Measurements from ENCODE around the gene PIGS.
A peak's percentile ranks its signal among the peaks of the same experiment; 100 is the strongest.

The PIGS gene

GRCh38 chr17:28550858-28551257 lies 20.5 kb downstream of the PIGS start:
- DNase-seq (ENCODE audit: low read depth): no peak

DNA sequence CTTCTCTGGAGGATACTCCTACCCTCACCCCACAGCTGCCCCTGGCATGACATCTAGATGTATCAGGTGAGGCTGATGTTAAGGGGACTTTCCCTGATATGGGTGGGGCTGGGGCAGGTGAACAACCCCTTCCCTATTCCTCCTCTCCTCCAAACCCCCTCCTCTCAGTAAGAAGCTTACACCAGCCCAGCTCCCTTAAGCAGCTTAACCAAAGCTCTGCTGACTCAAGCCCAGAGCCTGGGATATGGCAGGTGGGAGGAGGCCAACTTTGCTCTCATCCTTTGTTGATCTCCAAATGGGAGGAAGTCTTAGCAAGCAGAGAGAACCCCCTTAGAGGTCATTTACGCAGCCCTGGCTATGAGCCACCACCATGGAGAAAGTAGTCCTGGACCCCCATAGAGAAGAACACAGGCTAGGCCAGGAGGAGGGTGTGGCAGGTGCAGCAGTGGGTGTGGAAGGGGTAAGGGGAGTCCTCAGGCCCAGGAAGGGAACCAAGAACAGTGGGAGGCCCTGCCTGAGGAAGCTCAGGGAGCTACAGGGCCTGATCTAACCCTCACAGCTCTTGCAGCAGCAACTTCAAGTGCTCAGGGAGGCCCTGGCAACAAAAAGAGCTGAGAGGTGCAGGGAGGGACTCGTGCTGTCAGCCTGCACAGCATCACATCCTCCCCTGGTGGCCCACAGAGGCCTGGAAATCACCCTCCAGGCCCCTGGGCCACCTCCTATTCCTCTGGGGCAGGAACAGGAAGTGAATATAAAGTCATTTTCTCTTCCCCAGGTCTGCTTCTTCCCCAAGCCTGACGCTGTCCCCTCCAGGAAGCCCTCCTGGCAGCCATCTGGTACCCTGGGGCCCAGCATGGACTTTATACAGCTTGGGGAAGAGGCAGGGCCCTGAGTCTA lies 21.8 kb downstream of the PIGS start:
- DNase-seq (ENCODE audit: low read depth): peak; percentile 66

DNA sequence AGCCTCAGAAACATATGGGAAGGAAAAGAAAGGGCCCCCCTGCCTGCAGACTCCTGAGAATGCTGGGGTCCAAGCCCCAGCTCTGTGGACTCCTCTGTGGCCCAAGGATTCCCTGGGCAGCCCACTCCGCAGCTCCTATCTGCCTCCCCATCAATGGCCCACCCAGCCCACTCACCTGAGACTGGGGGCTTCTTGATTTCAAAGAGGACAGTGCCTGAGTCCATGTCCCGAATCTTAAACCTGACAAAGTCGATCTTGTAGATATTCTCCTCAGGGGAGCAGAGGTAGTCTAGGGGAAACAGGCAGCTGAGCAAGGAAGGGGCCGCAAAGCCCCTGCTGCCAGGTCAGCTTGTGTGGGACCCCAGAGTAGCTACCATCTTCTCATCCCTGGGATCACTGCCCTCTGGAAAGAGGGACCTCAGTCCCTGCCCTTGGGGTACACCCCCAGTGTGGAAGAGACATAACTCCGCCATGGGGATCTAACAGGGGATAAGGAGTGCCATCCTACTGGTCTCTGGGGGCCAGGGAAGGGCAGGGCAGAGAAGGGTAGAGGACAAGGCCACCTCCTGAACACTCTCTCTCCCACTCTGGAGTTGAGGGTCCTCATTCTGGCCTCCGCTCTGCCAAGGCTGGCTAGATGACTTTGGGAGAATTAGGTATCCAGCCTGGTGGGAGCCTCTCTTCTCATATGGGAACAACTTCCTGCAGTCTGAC lies 22.8 kb downstream of the PIGS start:
- no peak for DNase-seq (ENCODE audit: low read depth)

DNA sequence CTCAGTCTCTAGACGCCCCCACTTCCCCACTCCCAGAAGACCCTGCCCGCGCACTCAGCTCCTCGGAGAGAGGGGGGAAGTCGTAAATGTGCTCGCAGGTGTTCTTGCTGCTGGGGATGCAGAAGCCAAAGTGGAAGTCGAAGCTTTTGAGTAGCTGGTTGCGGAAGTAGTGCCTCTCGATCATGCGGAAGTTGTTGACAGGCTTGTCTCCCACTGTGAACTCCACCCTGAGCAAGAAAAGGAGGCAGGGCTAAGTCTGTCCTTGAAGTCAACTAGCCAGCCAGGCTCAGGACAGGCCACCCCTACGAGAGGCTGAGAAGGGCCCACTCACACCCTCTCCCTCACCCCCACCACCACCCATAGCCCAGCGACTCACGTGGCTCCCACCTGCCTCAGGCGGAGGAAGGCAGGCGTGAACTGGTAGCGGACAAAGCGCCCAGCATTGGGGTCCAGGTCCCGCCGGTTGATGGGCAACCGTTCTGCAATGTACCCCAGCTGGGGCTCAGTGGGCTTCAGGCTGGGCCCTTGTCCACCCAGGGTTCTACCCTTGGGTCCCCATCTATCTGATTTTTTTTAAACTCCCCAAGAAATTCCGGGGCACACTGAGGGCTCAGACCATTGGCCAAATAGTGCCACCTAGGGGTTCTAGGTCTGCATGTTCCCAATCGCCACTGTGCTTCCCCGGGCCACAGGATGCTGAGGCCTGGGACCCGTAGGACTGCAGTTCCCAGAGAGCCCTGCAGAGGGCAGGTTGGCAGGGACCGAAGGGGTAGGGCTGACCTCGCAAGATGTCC lies 23.5 kb downstream of the PIGS start:
- DNase-seq (ENCODE audit: low read depth): no peak

DNA sequence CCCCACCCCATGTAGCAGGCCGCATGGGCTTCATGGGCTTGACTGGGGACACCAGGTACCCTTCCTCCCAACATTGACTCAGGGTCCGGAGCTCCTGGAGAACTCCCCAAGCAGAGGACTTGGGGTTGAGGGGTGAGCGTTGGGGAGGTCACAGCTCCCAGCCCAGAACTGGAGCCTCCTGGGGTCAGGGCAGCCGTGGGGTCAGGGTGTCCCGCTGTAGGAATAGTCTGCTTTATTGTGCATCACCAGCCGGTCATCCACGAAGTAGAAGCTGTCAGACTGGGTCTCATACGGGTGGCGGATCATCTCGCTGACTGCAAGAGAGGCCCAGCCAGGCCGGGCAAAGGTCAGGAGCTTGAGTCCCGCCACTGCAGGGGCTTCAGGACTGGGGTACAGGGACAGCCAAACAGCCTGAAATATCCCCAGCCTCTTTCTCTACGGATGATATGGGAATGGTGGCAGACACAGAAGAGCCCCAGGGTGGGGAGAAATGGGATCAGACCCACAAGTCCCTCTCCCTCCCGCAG lies 24.2 kb downstream of the PIGS start:
- no peak for DNase-seq (ENCODE audit: low read depth)

DNA sequence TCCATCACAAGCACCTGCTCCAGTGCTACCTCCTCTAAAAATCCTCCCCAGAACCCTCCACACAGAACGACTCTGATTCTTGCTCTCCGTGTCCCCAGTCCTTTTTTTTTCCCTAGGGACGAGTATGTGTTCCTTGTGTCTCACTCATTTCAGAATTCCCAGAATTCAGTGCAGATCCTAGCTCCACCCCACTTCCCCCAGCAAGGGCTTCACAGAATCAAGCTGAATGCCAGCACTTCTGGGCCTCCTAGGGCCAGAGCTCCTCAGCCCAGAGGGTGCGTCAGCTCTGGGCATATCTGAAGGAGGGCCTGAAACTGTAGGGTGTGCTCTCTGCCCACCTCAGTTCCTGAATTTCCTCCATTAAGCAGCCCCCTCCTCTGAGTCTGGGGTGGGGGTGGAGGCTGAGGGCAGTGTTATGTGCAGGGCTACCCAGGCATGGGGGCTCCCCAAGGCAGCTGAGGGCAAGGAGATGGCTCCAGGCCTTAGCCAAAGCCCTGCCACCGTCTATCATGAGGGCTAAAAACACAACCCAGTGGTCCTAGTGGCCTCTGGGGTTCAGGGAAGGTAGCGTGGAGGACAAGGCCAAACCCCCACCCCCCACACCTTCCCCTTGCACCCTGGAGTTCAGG lies 25.4 kb downstream of the PIGS start:
- DNase-seq (ENCODE audit: low read depth): no peak

- no peak for DNase-seq (ENCODE audit: low read depth)
These were observed 26.2 kb downstream of the PIGS start for GRCh38 chr17:28545141-28545503.

GRCh38 chr17:28544402-28545140 lies 26.8 kb downstream of the PIGS start:
- DNase-seq (ENCODE audit: low read depth): no peak

DNA sequence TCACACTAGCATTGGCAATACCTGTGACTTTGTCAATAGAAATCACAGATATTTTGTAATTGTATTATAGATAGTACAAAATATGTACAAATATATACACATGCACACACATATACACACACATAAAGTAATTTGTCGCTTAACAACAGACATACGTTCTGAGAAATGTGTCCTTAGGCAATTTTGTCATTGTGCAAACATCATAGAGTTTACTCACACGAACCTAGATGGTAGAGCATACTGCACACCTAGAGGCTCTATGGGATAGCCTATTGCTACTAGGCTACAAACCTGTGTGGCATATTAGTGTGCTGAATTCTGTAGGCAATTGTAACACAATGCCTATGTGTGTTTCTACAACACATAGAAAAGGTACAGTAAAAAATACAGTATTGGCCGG lies 29.9 kb downstream of the PIGS start:
- no peak for DNase-seq (ENCODE audit: low read depth)

DNA sequence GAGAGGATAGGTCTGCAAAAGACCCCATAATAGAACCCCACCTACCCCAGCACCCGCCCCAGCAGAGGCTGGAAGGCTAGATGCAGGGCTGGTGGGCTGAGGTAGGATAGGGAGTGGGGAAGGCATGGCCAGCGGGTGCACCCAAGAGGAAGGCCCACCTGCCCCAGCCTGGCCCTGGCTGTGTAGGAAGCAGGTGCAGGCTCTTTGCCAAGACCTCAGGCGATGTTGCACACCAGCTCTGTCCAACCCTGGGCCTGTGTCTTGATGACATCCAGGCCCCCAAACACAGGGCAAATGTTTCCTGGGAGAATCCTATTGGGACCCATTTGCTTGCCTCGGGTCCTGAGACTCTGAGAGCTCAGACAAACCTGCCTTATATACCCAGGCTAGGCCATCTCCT lies 31.1 kb downstream of the PIGS start:
- DNase-seq (ENCODE audit: low read depth): no peak

- no peak for DNase-seq (ENCODE audit: low read depth)
These were observed 32.9 kb downstream of the PIGS start for GRCh38 chr17:28538296-28538895.

GRCh38 chr17:28537219-28537610 lies 34.1 kb downstream of the PIGS start:
- no peak for DNase-seq (ENCODE audit: low read depth)

DNA sequence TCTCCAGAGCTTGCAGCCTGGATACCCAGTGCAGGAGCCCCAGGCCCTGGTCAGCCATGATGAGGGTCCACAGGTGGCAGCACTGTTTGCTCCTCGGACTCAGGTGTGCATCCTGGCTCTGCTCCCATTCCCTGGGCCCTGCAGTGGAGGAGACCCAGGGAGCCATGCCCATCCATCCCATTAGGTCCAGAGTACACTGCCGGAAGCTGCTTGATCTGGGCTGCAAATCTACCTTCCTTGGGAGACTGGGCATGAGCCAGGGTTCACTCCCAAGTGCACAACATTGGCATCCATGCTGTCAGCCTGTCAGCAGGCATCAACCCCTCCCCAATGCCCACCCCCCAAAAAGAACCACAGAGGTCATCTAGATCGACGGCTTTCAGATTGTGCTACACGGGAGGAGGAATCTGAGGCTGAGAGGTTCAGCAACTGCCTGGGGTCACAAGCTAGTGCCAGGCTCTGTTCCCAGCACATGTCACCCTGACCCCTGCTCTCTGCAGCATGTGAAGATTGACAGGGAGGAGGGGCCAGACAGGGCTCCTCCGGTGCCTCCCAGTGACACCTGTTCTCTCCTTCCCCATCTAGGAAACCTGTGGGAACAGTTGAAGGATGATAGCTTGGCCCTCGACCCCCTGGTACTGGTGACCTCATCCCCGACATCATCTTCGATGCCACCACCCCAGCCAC lies 34.6 kb downstream of the PIGS start:
- no peak for DNase-seq (ENCODE audit: low read depth)

- no peak for DNase-seq (ENCODE audit: low read depth)
These were observed 36.5 kb downstream of the PIGS start for GRCh38 chr17:28534740-28535375.

- DNase-seq (ENCODE audit: low read depth): no peak
These were observed 38.1 kb downstream of the PIGS start for GRCh38 chr17:28533091-28533807.

DNA sequence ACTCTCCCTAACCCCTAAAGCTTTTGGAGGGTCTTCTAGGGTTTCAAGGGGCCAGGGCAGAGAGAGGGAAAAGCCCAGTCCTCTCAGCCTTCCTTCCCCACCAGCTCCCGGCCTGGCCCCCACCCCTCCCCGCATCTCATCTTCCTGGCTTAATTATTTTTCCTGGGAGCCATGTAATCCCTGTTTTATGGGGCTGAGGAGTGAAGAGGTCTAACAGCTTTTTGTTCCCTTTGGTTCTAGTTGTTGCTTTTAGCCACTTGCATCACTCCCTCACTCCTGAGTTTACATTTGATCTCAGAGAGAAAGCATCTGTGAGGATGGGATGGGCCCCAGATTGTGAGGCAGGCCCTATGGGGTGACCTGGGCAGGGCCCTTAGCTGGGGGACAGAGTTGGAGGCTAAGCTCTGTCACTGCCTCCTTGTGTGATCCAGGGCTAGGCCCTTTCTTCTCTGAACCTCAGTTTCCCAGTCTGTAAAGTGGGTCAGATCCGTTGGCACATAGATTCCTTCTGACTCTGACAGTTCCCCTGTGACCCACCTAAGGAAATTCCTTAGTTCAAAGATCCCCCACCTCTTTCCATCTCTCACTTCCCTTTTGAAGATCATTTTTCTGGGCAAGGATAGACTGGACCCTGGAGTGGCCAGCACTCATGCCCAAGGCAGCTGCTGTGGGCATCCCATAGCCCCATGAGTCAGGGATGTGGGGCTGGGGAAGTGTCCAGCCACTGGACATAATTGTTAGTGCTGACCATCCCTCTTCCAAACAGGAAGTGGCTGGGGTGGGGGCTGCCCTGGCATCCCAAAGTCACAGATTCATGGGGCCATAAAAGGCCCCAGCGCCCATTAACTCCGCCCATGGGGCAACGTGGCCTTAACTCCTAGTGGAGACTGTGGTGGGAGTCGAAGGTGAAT lies 39.0 kb downstream of the PIGS start:
- no peak for DNase-seq (ENCODE audit: low read depth)

GRCh38 chr17:28530926-28531325 lies 40.4 kb downstream of the PIGS start:
- DNase-seq (ENCODE audit: low read depth): no peak

- no peak for DNase-seq (ENCODE audit: low read depth)
These were observed 41.1 kb downstream of the PIGS start for GRCh38 chr17:28530250-28530649.
